Measurements from ENCODE around the gene CDT1. TPM values are rescaled to one million over a fixed set of nuclear protein-coding genes. Genes with fewer than 3 reads are reported as not detected.

The CDT1 gene
- polyA plus RNA-seq, 1 of the 3 experiments (the other 2 are of a cell fraction): 6.1 TPM

- WGBS (ENCODE audit: low lambda C conversion rate): under 1% methylated on average over 22 of the region's 87 CpGs
- Histone ChIP-seq H3K9me3 (no peaks in the 10 kb centered on the region), H3K79me2 (ENCODE audit: insufficient read depth) (peaks cover 20% of the 10 kb centered on the region), H3K27ac (ENCODE audit: low read depth in 2 of 2, low read length in 1 of 2) (peak within 1 kb of the TSS; percentile 39 to 75; a peak in 2 of 4 replicates), H3K9me2 (no peaks in the 10 kb centered on the region), H2AFZ (ENCODE audit: low read depth) (peak within 1 kb of the TSS; percentile 91), H4K20me1 (ENCODE audit: insufficient read depth) (0 out of 2 replicates have a peak, but pooled peaks cover 11% of the 10 kb centered on the region), H3K27me3 (ENCODE audit: insufficient read depth) (no peaks in the 10 kb centered on the region), H3K4me1 (ENCODE audit: control insufficient read depth in 1 of 2, insufficient read depth in 2 of 2, low read depth in 1 of 2, low read length in 1 of 2) (peaks cover 5 to 15% of the 10 kb centered on the region in 2 experiments; a peak in 1 of 4 replicates), H3K9ac (peak within 1 kb of the TSS; percentile 85), H3F3A (replicated peaks; ENCODE audit: insufficient read depth) (peaks cover 12% of the 10 kb centered on the region), H3K36me3 (replicated peaks in 1 of 2; ENCODE audit: control insufficient read depth in 1 of 2, insufficient read depth in 2 of 2, low read length in 1 of 2) (peaks cover 3 to 32% of the 10 kb centered on the region in 2 experiments), H3K4me3 (ENCODE audit: low read depth in 2 of 2, low read length in 1 of 2) (peak within 1 kb of the TSS; percentile 90 to 98), H3K4me2 (peak within 1 kb of the TSS; percentile 99)
- peak; percentile 100 for DNase-seq
- ChIA-PET CTCF (interaction anchor here (0.6 to 3.1 kb wide), 33 partner anchors 8 to 359 kb away, joined by 3 to 42 read pairs (median 4); partner anchors contain the start of genes APRT and PABPN1L), POLR2A (interaction anchor here (0.9 to 1.7 kb wide), 2 partner anchors 40 to 45 kb away, joined by 3 to 7 read pairs; partner anchors contain the start of gene APRT)
- TF ChIP-seq RAD21 (IDR thresholded peaks at IDR 0.05; ENCODE audit: low read length) (no peak), FOXM1 (IDR thresholded peaks at IDR 0.05; ENCODE audit: low read depth) (no peak), MEF2A (IDR thresholded peaks at IDR 0.05; ENCODE audit: borderline replicate concordance, low read depth) (no peak), GATA2 (CRISPR knock-in tag; IDR thresholded peaks at IDR 0.05) (no peak), USF1 (IDR thresholded peaks at IDR 0.05; ENCODE audit: borderline replicate concordance, low read depth) (peak; percentile 99), ELF1 (IDR thresholded peaks at IDR 0.05) (no peak), TAF1 (IDR thresholded peaks at IDR 0.05; ENCODE audit: borderline replicate concordance, low read depth, low read length) (peak; percentile 88), RCOR1 (IDR thresholded peaks at IDR 0.05; ENCODE audit: low read length) (no peak), ZBTB33 (IDR thresholded peaks at IDR 0.05; ENCODE audit: borderline replicate concordance, low read depth) (no peak), SIN3A (IDR thresholded peaks at IDR 0.05; ENCODE audit: borderline replicate concordance, low read depth, low read length) (peak; percentile 68; the same call in 1 of the 2 replicates), CHD2 (IDR thresholded peaks at IDR 0.05; ENCODE audit: low read length, partially characterized antibody) (no peak), USF2 (IDR thresholded peaks at IDR 0.05; ENCODE audit: borderline replicate concordance, low read depth, low read length) (peak; percentile 98), NFIC (IDR thresholded peaks at IDR 0.05; ENCODE audit: borderline replicate concordance) (peak; percentile 79), FOSL2 (IDR thresholded peaks at IDR 0.05; ENCODE audit: borderline replicate concordance, low read depth) (no peak), FOXJ3 (CRISPR knock-in tag; IDR thresholded peaks at IDR 0.05) (no peak), JUND (IDR thresholded peaks at IDR 0.05) (no peak), CTCF (IDR thresholded peaks at IDR 0.05) (no peak), IRF3 (IDR thresholded peaks at IDR 0.05; ENCODE audit: low read depth, low read length) (no peak), EP300 (IDR thresholded peaks at IDR 0.05; ENCODE audit: borderline replicate concordance in 1 of 2, low read depth in 1 of 2, low read length in 1 of 2) (no peak), POLR2AphosphoS5 (IDR thresholded peaks at IDR 0.05; ENCODE audit: low read depth, low read length) (peak; percentile 90), TCF12 (IDR thresholded peaks at IDR 0.05) (no peak), TEAD4 (IDR thresholded peaks at IDR 0.05; ENCODE audit: borderline replicate concordance, insufficient read depth) (no peak)
- TF ChIP-seq, protein P1, sequence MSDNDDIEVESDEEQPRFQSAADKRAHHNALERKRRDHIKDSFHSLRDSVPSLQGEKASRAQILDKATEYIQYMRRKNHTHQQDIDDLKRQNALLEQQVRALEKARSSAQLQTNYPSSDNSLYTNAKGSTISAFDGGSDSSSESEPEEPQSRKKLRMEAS (IDR thresholded peaks at IDR 0.05; ENCODE audit: low read depth): 0 out of 2 replicates have a peak, but pooled peaks have one; percentile 37
- TF ChIP-seq, protein P2, sequence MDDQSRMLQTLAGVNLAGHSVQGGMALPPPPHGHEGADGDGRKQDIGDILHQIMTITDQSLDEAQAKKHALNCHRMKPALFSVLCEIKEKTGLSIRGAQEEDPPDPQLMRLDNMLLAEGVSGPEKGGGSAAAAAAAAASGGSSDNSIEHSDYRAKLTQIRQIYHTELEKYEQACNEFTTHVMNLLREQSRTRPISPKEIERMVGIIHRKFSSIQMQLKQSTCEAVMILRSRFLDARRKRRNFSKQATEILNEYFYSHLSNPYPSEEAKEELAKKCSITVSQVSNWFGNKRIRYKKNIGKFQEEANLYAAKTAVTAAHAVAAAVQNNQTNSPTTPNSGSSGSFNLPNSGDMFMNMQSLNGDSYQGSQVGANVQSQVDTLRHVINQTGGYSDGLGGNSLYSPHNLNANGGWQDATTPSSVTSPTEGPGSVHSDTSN (IDR thresholded peaks at IDR 0.05): no peak
Observed at GRCh38 chr16:88856828-88857727, 53.5 kb downstream of the CDT1 start, which contains the start of the genes GALNS and TRAPPC2L. TSS of gene GALNS (minus strand) at chr16:88856947. CDS start at chr16:88856877, 70 bp downstream. TSS of gene TRAPPC2L (plus strand) at chr16:88857127. CDS start at chr16:88857151, 24 bp downstream.

All from SK-N-SH (cell line).